ENCODE measurements around the gene UBE2V1. TPM values are rescaled to one million over a fixed set of nuclear protein-coding genes. Genes with fewer than 3 reads are reported as not detected.

UBE2V1 gene
- total and polyA plus RNA-seq, 2 of the 13 experiments (the other 11 are each of a cell fraction or from before 2014, with no cell fraction given) = 81.3 to 132 TPM

DNA sequence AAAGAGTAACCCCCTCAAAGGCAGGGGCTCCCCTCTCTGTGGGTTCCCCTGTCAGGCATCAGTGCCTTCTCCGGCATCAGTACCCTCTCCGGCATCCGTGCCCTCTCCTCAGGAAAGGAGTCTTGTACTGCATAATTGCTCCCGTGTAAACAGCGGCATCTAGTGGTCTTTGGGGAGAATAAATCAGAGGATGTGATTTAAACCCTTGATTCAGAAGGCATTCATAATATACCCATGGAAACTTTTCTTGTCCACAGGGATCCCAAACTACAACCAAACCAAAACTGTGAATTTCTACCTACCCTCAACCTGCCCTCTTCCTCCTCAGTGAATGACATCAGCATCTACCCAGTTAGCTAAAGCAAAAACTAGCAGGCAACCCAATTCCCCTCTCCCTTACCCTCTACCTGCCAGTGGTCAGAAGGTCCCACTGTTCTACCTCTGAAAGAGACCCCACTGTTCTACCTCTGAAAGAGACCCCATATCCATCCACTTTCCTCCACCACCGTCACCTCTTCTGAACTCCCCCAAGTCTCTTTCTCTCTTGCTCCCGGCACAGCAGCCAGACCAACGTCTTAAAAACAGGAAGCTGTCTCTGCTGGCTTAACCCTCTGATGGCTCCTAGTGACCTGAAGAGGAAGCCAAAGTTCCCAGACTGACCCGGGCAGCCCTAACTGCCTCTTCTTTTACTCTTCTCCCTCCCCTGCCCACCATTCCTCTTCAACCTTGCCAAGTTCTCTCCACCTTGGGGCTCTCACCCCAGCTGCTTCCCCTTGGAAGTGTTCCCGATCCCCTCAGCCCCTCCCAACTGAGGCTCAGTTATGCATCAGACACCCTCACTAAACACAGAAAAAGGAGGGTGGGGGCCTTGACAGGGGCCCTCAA lies 27.2 kb downstream of the UBE2V1 start (continued):
- TF ChIP-seq ZSCAN25 (CRISPR knock-in tag; IDR thresholded peaks at IDR 0.05) (0 out of 2 replicates have a peak, but pooled peaks have one; percentile 54), EEA1 (CRISPR knock-in tag; IDR thresholded peaks at IDR 0.05; ENCODE audit: borderline replicate concordance) (no peak), ZNF883 (CRISPR knock-in tag; IDR thresholded peaks at IDR 0.05; ENCODE audit: not compliant biosample characterization) (peak; percentile 25), RARA (CRISPR knock-in tag; IDR thresholded peaks at IDR 0.05) (0 out of 2 replicates have a peak, but pooled peaks have one; percentile 1), FOXC1 (CRISPR knock-in tag; IDR thresholded peaks at IDR 0.05; ENCODE audit: borderline replicate concordance) (peak; percentile 55; the same call in 1 of the 2 replicates), SALL2 (CRISPR knock-in tag; IDR thresholded peaks at IDR 0.05) (0 out of 2 replicates have a peak, but pooled peaks have one; percentile 41), BORCS8-MEF2B (CRISPR knock-in tag; IDR thresholded peaks at IDR 0.05) (0 out of 2 replicates have a peak, but pooled peaks have one; percentile 8), ZNF354B (CRISPR knock-in tag; IDR thresholded peaks at IDR 0.05) (no peak), ZNF558 (CRISPR knock-in tag; IDR thresholded peaks at IDR 0.05; ENCODE audit: borderline replicate concordance) (no peak), TBL1XR1 (IDR thresholded peaks at IDR 0.05; ENCODE audit: borderline replicate concordance, low read length, partially characterized antibody) (peak; percentile 32), KDM2A (CRISPR knock-in tag; IDR thresholded peaks at IDR 0.05; ENCODE audit: borderline replicate concordance, low read depth) (peak; percentile 24; the same call in 1 of the 2 replicates), ZNF274 (CRISPR knock-in tag; IDR thresholded peaks at IDR 0.05) (no peak), GTF2F1 (IDR thresholded peaks at IDR 0.05; ENCODE audit: low read length) (no peak), KAT7 (CRISPR knock-in tag; IDR thresholded peaks at IDR 0.05; ENCODE audit: borderline replicate concordance) (no peak), SP4 (CRISPR knock-in tag; IDR thresholded peaks at IDR 0.05) (no peak), SMC3 (IDR thresholded peaks at IDR 0.05; ENCODE audit: low read length) (peak; percentile 84), MIXL1 (CRISPR knock-in tag; IDR thresholded peaks at IDR 0.05) (peak; percentile 75; the same call in 1 of the 2 replicates), RFXAP (CRISPR knock-in tag; IDR thresholded peaks at IDR 0.05; ENCODE audit: borderline replicate concordance) (no peak)
- TF ChIP-seq, protein P1, sequence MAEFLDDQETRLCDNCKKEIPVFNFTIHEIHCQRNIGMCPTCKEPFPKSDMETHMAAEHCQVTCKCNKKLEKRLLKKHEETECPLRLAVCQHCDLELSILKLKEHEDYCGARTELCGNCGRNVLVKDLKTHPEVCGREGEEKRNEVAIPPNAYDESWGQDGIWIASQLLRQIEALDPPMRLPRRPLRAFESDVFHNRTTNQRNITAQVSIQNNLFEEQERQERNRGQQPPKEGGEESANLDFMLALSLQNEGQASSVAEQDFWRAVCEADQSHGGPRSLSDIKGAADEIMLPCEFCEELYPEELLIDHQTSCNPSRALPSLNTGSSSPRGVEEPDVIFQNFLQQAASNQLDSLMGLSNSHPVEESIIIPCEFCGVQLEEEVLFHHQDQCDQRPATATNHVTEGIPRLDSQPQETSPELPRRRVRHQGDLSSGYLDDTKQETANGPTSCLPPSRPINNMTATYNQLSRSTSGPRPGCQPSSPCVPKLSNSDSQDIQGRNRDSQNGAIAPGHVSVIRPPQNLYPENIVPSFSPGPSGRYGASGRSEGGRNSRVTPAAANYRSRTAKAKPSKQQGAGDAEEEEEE (CRISPR knock-in tag; IDR thresholded peaks at IDR 0.05; ENCODE audit: borderline replicate concordance) = 0 out of 2 replicates have a peak, but pooled peaks have one; percentile 68
- TF ChIP-seq, protein P2, sequence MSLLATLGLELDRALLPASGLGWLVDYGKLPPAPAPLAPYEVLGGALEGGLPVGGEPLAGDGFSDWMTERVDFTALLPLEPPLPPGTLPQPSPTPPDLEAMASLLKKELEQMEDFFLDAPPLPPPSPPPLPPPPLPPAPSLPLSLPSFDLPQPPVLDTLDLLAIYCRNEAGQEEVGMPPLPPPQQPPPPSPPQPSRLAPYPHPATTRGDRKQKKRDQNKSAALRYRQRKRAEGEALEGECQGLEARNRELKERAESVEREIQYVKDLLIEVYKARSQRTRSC (CRISPR knock-in tag; IDR thresholded peaks at IDR 0.05; ENCODE audit: low read depth) = no peak
- TF ChIP-seq, protein P3, sequence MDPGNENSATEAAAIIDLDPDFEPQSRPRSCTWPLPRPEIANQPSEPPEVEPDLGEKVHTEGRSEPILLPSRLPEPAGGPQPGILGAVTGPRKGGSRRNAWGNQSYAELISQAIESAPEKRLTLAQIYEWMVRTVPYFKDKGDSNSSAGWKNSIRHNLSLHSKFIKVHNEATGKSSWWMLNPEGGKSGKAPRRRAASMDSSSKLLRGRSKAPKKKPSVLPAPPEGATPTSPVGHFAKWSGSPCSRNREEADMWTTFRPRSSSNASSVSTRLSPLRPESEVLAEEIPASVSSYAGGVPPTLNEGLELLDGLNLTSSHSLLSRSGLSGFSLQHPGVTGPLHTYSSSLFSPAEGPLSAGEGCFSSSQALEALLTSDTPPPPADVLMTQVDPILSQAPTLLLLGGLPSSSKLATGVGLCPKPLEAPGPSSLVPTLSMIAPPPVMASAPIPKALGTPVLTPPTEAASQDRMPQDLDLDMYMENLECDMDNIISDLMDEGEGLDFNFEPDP (CRISPR knock-in tag; conservative IDR thresholded peaks at IDR 0.05) = 0 out of 2 replicates have a peak, but pooled peaks have one; percentile 2
- TF ChIP-seq, protein P4, sequence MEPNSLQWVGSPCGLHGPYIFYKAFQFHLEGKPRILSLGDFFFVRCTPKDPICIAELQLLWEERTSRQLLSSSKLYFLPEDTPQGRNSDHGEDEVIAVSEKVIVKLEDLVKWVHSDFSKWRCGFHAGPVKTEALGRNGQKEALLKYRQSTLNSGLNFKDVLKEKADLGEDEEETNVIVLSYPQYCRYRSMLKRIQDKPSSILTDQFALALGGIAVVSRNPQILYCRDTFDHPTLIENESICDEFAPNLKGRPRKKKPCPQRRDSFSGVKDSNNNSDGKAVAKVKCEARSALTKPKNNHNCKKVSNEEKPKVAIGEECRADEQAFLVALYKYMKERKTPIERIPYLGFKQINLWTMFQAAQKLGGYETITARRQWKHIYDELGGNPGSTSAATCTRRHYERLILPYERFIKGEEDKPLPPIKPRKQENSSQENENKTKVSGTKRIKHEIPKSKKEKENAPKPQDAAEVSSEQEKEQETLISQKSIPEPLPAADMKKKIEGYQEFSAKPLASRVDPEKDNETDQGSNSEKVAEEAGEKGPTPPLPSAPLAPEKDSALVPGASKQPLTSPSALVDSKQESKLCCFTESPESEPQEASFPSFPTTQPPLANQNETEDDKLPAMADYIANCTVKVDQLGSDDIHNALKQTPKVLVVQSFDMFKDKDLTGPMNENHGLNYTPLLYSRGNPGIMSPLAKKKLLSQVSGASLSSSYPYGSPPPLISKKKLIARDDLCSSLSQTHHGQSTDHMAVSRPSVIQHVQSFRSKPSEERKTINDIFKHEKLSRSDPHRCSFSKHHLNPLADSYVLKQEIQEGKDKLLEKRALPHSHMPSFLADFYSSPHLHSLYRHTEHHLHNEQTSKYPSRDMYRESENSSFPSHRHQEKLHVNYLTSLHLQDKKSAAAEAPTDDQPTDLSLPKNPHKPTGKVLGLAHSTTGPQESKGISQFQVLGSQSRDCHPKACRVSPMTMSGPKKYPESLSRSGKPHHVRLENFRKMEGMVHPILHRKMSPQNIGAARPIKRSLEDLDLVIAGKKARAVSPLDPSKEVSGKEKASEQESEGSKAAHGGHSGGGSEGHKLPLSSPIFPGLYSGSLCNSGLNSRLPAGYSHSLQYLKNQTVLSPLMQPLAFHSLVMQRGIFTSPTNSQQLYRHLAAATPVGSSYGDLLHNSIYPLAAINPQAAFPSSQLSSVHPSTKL (CRISPR knock-in tag; IDR thresholded peaks at IDR 0.05) = peak; percentile 10; the same call in 1 of the 2 replicates
